Stimulated activated CD8-positive, alpha-beta memory T cell treated with anti-CD3 and anti-CD28 coated beads, Interleukin-15, amount 100 ng/mL, for 1 hour (primary cell): Measurements from ENCODE around the gene LOXHD1.

Source experiments
- DNase-seq: peaks from one replicate; pipeline ENCODE4 v3.0.0-alpha.2; 2020; ENCODE audit warnings: low read depth

The LOXHD1 gene

DNA sequence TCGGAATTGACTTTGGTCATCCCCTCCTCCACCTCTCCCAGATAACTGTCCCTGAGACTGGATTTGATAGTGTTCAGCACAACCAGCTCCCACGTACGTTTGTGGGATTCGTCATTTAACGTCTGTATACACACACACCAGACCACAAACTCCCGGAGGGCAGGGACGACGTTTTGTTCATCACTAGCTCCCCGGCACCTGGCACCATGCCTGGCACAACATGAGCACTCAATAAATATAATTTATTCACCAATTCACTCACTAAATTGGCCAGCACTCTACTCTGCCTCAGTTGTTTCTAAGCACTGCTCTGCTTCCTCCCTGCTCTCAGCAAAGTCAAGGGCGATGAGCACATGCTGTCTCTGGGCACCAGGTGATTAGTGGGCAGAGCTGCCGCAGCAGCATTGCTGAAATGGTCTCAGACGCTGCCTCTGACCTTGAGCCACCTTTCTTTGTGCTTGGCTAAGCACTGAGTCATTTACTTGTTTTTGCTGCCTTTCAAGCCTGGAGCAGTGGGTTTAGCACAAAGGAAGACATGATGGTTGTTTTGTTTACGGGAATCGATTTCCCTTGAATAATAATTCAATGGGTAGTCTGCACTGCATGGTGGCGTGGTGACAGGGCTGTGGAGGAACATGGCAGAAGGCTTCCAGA, 19.3 kb upstream of the LOXHD1 start:
- no peak for DNase-seq

DNA sequence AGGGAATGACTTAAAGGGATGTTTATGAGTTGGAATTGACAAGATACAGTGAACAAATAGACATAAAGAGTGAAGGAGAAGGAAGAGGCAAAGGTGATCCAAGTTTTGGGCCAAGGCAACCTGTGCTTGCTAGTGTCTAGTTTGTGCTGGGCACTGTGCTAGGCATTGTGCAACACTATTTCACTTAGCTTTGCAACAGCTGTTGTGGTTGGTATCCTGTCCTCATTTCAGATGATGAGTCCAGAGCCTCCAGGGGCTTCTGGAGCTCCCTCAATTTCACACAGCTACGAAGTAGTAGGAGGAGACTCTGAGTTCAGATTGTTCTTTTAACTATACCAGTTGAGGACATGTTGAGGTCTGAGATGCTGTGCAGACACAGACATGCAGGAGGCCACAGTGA, 18.1 kb upstream of the LOXHD1 start:
- DNase-seq, result no peak

GRCh38 chr18:46672062-46672970, 15.3 kb upstream of the LOXHD1 start:
- no peak for DNase-seq

DNA sequence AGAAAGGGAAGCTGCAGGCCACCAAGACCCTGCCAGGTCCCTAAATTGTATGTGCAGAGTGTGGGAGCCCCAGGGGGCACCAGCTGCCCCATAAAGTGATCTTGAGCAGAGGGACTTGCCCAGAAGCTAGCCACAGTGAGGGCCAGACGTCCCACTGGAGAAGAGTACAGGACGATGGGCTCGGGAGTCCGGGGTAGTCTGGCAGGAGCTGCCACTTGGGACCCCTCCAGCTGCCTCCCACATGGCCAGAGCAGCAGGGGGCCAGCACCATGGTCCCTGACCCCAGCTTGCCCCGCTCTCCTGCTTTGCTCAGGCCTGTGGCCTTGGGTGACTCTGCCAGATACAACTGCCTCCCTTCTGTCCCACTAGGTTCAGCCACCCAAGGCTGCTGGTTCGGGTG, 11.7 kb upstream of the LOXHD1 start:
- no peak for DNase-seq

DNA sequence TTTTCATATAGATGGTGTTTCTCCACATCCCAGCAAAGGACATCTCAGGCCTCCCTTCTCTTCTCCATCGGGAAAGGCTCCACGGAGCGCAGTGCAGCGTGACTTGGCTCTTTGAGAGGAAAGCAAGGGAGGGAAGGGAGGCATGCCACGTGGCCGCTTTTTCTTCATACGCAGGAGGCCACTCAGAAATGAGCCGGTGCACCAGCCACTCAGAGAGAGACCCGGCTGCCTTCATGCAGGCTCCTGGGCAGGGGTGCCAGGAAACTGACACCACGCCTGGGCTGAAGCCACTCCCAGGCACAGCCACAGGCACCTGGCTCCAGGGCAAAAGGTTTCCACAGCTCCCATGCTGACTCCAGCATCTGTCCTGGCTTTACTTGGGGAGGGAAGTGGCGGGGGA, 11.1 kb upstream of the LOXHD1 start:
- DNase-seq, result no peak

DNA sequence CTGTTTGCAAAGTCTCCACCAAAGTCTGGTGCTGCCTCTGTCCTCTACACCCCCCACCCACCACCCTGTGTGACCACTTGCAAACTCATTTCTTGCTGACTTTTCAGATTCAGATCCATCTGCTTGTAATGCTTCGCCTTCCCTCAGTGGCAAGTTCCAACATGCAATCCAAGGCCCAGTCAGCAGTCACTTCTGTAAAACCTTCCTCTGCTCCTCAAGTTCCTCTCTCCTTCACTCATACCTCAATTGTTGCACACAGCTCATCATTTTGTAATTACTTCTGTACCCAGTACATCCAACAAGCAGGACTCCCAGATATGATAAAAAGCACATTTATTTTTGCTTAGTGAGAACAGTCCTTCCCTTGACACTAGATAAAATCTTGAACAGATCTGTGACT, 6.5 kb upstream of the LOXHD1 start:
- DNase-seq, result no peak

GRCh38 chr18:46660957-46661749, 4.1 kb upstream of the LOXHD1 start:
- no peak for DNase-seq

GRCh38 chr18:46659484-46659883, 2.5 kb upstream of the LOXHD1 start:
- no peak for DNase-seq

DNA sequence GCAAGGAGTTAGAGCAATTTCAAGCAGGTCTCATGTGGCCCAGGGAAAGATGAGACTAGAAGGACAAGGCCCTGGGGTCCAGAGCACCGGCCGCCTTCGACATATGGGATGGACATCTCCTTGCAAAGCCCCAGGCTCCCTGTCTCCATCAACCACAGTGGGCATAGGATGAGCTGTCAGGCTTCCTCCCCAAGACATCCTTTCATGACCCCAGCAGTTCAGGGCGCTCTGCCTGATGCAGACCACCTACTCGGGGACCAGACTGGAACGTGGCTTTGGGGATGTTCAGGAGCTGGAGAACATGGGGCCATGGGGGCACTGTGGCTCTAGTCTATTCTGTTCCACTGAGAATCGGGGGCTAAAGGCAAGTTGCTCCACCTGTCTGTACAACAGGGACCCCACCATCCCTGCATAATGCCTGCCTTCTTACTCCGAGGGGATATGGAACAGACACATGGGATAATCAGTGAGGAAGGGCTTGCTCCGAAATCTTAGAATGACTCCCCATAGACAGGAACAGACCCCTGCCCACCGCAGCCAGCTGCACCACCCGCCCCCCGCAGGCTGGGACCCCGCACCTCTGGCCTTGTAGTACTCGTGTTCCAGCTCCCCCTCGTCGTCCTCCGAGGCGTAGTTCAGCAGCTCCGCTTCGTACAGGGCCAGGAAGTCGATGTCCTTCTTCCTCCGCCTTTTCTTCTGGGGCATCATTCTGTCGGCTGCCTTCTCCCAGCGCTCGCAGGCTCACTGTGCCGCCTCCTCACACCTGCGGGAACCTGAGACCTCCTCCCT, 500 bp downstream of the LOXHD1 start:
- no peak for DNase-seq

DNA sequence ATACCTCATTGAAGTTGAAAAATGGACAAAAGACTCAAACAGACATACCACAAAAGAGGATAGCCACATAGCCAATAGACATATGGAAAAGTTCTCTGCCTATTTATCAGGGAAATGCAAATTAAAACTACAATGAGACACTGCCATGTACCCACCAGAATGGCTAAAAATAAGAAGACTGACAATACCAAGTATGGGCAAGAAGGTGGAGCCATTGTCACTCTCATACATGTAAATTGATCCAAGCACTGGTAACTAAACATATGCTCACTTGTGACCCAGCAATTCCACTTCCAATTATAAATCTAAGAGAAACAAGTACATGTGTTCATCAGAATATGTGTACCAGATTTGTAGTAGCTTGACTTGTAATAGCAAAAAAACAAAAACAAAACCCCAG, 4.6 kb downstream of the LOXHD1 start:
- DNase-seq, result no peak

GRCh38 chr18:46650681-46651080, 6.3 kb downstream of the LOXHD1 start:
- no peak for DNase-seq

- DNase-seq, result no peak
Measured at GRCh38 chr18:46649071-46649862, 7.8 kb downstream of the LOXHD1 start.

DNA sequence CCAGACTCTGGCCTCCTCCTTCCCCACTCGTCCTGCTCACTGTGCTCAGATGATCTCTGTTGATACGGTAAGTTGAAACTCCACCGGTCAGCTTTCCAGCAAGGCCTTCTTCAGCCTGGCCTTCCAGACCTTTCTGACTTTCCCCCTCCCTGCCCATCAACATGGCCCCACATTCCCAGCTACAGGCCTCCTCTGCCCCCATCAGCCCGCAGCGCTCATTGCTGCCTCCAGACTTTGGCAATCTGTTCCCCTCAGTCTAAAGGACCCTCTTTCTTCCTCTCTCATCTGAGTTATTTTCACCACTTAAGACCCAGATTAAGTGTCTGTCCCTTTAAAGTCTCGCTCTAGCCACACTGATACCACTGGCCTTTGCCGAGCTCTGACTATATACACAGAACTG, 10.6 kb downstream of the LOXHD1 start:
- no peak for DNase-seq

DNA sequence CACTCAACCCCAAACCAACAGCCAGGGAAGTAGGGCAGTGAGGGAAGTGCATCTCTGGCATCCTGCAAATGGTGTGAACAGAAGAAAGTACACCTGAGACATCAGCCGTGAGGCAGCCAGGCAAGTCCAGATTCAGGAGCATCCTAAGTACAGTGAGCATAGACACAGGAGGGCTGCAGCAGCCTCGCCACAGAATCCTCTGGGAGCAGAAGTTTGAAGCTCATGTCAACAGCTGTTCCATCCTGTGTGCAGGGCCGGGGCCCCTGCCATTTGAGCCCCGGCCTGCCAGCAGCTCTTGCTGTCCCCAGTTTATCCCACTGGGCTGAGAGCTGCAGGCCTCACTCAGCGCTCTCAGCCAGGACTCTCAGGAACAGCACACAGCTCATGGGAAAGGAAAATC, 14.5 kb downstream of the LOXHD1 start:
- no peak for DNase-seq

DNA sequence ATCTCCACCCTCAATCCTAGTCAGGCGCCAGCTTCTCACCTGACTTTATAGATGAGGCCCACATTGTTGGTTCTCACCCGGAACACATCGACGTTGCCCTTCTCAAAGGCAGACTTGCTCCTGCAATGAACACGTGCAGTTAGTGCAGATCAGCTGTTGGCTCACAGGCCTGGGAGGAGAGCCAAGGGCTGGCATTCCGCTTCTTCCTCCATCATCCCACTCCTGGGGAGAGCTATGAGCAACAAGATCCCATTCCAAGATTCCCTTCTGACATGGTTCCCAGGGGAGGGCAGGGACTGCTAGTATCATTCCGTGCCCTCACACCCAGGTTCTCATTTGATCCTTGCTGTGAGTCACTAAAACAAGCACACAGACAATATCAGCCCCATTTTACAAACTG, 15.1 kb downstream of the LOXHD1 start:
- no peak for DNase-seq

DNA sequence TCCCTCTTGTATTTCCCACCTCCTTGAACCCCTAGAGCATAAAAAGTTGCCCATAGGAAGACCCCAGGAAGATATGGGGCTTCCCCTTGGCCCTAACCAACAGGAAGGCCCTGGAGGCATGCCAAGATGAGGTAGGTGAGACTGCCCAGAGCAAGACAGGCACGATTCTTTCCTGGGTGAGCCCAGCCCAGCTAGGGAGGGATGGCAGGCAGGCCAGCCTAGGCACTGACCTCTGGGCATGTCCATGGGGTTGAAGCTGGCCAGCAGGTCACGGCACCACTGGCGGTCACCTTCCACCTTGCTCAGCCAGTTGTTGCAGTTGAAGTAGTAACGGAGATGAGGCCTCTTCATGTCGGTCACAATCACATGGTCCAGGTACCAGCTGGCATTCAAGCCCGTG, 17.6 kb downstream of the LOXHD1 start:
- DNase-seq, result no peak

DNA sequence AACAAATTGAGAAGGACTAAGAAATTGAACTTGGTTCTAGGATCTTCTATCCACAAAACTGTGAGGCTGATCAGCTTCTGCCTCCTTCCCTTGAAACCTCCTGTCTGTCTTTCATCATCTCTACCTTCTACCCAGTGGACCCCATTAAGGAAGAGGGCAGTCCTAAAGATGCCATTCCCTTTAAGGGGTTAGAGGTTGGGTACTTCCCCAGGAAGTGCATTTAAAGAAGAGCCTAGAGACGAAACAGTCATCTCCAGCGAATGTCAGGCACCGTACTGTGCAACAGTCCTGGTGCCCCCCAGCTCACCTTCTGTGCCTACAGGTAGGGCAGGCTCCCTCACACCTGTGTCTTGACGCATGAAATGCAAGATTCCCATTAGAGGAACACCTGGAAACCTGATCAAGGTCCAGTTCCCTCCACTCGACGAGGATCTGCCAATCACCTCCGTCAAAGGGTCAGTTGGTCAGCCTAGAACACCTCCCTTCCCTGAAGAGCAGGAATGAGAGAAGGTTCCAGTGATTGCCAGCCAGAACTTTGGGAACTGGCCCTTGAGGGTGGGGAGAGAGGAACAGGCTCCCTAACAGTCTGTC, 20.9 kb downstream of the LOXHD1 start:
- no peak for DNase-seq

DNA sequence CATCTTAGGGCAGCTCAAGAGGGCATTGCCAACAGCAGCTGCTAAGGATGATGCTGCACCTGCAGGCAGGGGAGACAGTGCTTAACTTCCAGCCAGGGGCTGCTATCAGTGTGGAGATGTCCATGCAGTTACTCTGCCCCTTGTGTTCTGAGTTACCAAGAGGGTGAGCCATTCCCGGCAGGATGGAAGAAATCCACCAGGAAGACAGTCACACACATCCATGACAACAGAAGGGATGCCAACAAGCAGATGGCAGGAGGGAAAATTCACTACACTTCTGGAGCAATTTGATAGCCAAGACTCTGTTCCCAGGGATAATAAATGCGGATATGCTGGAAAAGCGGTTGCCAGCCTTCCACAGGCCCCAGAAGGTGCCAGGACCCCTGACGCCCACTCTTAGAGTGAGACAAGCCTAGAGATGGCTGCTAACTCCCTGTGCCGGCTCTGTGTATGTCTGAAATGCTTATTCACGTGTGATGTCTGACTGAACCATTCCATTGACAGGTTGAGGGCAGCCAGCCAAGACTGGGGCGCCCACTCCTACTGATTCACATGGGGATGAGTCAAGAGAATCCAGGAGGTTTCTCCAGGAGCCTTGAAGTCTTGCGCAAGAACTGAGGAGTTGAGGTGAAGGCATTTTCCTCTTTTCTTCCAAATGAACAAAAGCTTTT, 24.5 kb downstream of the LOXHD1 start:
- DNase-seq, result no peak

- DNase-seq, result no peak
Measured at GRCh38 chr18:46630991-46631390, 26.0 kb downstream of the LOXHD1 start.

DNA sequence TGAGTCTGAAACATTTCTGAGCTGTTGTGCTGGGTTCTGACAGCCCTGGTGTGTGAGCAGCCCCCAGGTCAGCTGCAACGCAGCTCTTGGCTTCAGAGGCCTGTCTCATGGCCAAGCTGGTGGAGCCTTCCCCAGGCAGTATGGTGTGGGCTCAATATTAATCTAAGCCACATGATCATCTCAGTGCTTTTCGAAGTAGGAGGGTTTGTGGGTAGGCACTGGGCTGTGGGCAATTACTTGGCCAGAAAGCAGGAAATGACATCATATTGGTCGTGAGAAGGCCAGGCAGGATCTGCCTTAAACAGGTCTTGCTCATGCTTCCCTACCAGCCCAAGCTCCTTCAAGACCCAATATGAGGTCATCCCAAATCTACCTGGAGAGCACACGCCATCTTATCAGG, 26.9 kb downstream of the LOXHD1 start:
- DNase-seq, result no peak
